Measurements from ENCODE around the gene GADL1.

GRCh38 chr3:30852833-30853232 is 41.6 kb downstream of the GADL1 start:
- no peak for TF ChIP-seq CTCF (conservative IDR thresholded peaks at IDR 0.05)
- no peak for TF ChIP-seq EZH2 (IDR thresholded peaks at IDR 0.05; ENCODE audit: low read depth)

Data from PC-9 (cell line).